K562 (cell line): Measurements from ENCODE around the gene RBFOX2. TPM values are rescaled to one million over a fixed set of nuclear protein-coding genes. Genes with fewer than 3 reads are reported as not detected.

ENCODE experiments used
- ATAC-seq: fragments of 200-7000 bp; cut with Tn5 transposase; 3 replicates; pipeline ENCODE4 v1.9.1; 2020; ENCODE audit warnings: moderate library complexity
- BruUV-seq: library from RNA; stranded (reverse); fragments of 400-500 nt; replicated peaks from 2 replicates; lab custom pipeline; 2021; lab: Mats Ljungman, UMichigan
- CTCF ChIA-PET: fragments of 300-600 bp; formaldehyde crosslinking; extraction: SDS; loops from one replicate; lab custom pipeline; 2021; ENCODE audit warnings: low intra/inter-chr PET ratio; lab: Yijun Ruan, JAX
- POLR2A ChIA-PET: fragments of 300-600, 350-650 bp; sonication (Branson Sonifier 250); formaldehyde crosslinking; extraction: SDS; loops from one replicate; lab custom pipeline; 2021; ENCODE audit warnings: antibody characterized with exemption, inconsistent platforms; lab: Yijun Ruan, JAX
- DNase-seq, 4 experiments: peaks; one replicate each; pipeline versions ENCODE4 v3.0.0 to v3.0.0-alpha.2; 2011 to 2018; ENCODE audit warnings: low spot score in 3 of 4, mixed read lengths in 3 of 4; ENCODE audit errors: extremely low read depth in 1 of 4
- FAIRE-seq: peaks from 2 replicates; lab custom pipeline; 2011; peaks lifted over from hg19 to GRCh38; lab: Jason Lieb, UNC
- H2AFZ ChIP-seq: 2 replicates; pipeline ENCODE4 v1.6.0; 2011; ENCODE audit warnings: low read depth, low read length, control low read depth, inconsistent platforms
- H3K27ac ChIP-seq: fragments of 200-600 bp; 3 replicates; pipeline ENCODE4 v1.8.0; 2011; ENCODE audit warnings: low read depth, mild to moderate bottlenecking, control low read depth, inconsistent platforms, low read length, moderate library complexity, mixed read lengths; ENCODE audit errors: extremely low read depth
- H3K27me3 ChIP-seq, 2 experiments: fragments of 300-600 bp in 1 of 2; 2 replicates in 1 of 2; 3 replicates in 1 of 2; pipeline versions ENCODE4 v1.6.0 to v1.8.0; 2011; ENCODE audit warnings: inconsistent platforms in 2 of 2, low read length in 2 of 2, mild to moderate bottlenecking in 1 of 2, mixed read lengths in 1 of 2, moderate library complexity in 1 of 2; ENCODE audit not compliant: control insufficient read depth in 2 of 2, insufficient read depth in 2 of 2
- H3K36me3 ChIP-seq: fragments of 300-600 bp; 3 replicates; pipeline ENCODE4 v1.8.0; 2011; ENCODE audit warnings: mild to moderate bottlenecking, low read length, inconsistent platforms; ENCODE audit not compliant: control insufficient read depth, insufficient read depth
- H3K4me1 ChIP-seq, 2 experiments: fragments of 200-600 bp in 1 of 2; replicated peaks in 1 of 2; 2 replicates in 1 of 2; 3 replicates in 1 of 2; pipeline versions ENCODE4 v1.5.1 to v1.8.0; 2011; ENCODE audit warnings: inconsistent platforms in 2 of 2, low read length in 2 of 2, mild to moderate bottlenecking in 1 of 2, mixed read lengths in 1 of 2, moderate library complexity in 1 of 2; ENCODE audit not compliant: control insufficient read depth in 2 of 2, insufficient read depth in 2 of 2
- H3K4me2 ChIP-seq: 2 replicates; pipeline ENCODE4 v1.6.1; 2011; ENCODE audit warnings: low read length, control low read depth, inconsistent platforms, mixed read lengths; ENCODE audit not compliant: insufficient read depth
- H3K4me3 ChIP-seq: fragments of 200-600 bp; sonication (generic), shearing (Covaris generic); 2 replicates; pipeline ENCODE4 v1.5.1; 2016; ENCODE audit warnings: control low read depth, inconsistent platforms
- H3K79me2 ChIP-seq: fragments of 200-600 bp; 3 replicates; pipeline ENCODE4 v1.8.0; 2011; ENCODE audit warnings: low read length, inconsistent platforms; ENCODE audit not compliant: control insufficient read depth, insufficient read depth
- H3K9ac ChIP-seq, 2 experiments: 2 replicates each; pipeline versions ENCODE4 v1.6.0 to v1.6.1; 2011; ENCODE audit warnings: low read depth in 2 of 2, low read length in 2 of 2, control low read depth in 1 of 2, inconsistent platforms in 1 of 2, mild to moderate bottlenecking in 1 of 2, mixed read lengths in 1 of 2; ENCODE audit not compliant: insufficient read depth in 1 of 2
- H3K9me1 ChIP-seq: one replicate; pipeline ENCODE4 v1.6.0; 2011; ENCODE audit warnings: inconsistent platforms, mild to moderate bottlenecking, low read length, moderate library complexity; ENCODE audit not compliant: control insufficient read depth, insufficient read depth
- H3K9me3 ChIP-seq: replicated peaks from 2 replicates; pipeline ENCODE4 v1.5.1; 2011; ENCODE audit warnings: low read depth, low read length, inconsistent platforms; ENCODE audit not compliant: control insufficient read depth, insufficient read depth
- H4K20me1 ChIP-seq: replicated peaks from 2 replicates; pipeline ENCODE4 v1.6.1; 2011; ENCODE audit warnings: low read length, inconsistent platforms, mixed read lengths; ENCODE audit not compliant: control insufficient read depth, insufficient read depth
- CBFB ChIP-seq: sonication (generic); formaldehyde crosslinking; IDR thresholded peaks from 2 replicates; pipeline ENCODE4 v1.4.0; 2020; ENCODE audit warnings: mild to moderate bottlenecking, missing genetic modification reagents
- CC2D1A ChIP-seq: fragments of 450-650 bp; IDR thresholded peaks from 2 replicates; pipeline ENCODE4 v1.6.1; 2017; ENCODE audit warnings: mild to moderate bottlenecking
- HDAC2 ChIP-seq: fragments of 450-650 bp; IDR thresholded peaks from 2 replicates; pipeline ENCODE4 v1.6.1; 2016; ENCODE audit warnings: mild to moderate bottlenecking
- HMGN3 ChIP-seq: IDR thresholded peaks from 2 replicates; pipeline ENCODE4 v1.6.1; 2011; ENCODE audit warnings: borderline replicate concordance, low read depth, mild to moderate bottlenecking, mixed read lengths, low read length; ENCODE audit not compliant: insufficient read length; ENCODE audit errors: extremely low read depth
- HSF4 ChIP-seq: fragments of 250-450 bp; sonication (Bioruptor Pico); IDR thresholded peaks from 2 replicates; pipeline ENCODE4 v2.1.2; 2022; ENCODE audit warnings: mild to moderate bottlenecking, moderate library complexity, borderline replicate concordance
- KDM1A ChIP-seq, 2 experiments: fragments of 450-650 bp; IDR thresholded peaks; 2 replicates each; pipeline ENCODE4 v1.6.1; 2016; ENCODE audit warnings: mild to moderate bottlenecking in 2 of 2
- MAX ChIP-seq: sonication (generic); formaldehyde crosslinking; IDR thresholded peaks from 2 replicates; pipeline ENCODE4 v1.9.0; 2022; ENCODE audit warnings: mild to moderate bottlenecking, missing genetic modification reagents
- MCM5 ChIP-seq: fragments of 450-650 bp; IDR thresholded peaks from 2 replicates; pipeline ENCODE4 v1.6.1; 2016; ENCODE audit warnings: low read depth
- MTA3 ChIP-seq: fragments of 450-650 bp; formaldehyde crosslinking; IDR thresholded peaks from 2 replicates; pipeline ENCODE4 v1.6.1; 2017; ENCODE audit warnings: mild to moderate bottlenecking, borderline replicate concordance
- NR2C2 ChIP-seq, 2 experiments: fragments of 200-800 bp in 1 of 2; sonication (Bioruptor generic) in 1 of 2; sonication (generic) in 1 of 2; formaldehyde crosslinking in 1 of 2; IDR thresholded peaks; 2 replicates each; pipeline versions ENCODE4 v1.6.1 to v1.8.0; 2016 to 2022; ENCODE audit warnings: mild to moderate bottlenecking in 1 of 2, missing compliant biosample characterization in 1 of 2, missing genetic modification characterization in 1 of 2, missing genetic modification reagents in 1 of 2
- PHB ChIP-seq: fragments of 250-450 bp; sonication (Bioruptor Pico); IDR thresholded peaks from 2 replicates; pipeline ENCODE4 v1.5.0; 2021
- RBM15 ChIP-seq: fragments of 200-400 bp; formaldehyde crosslinking; IDR thresholded peaks from 2 replicates; pipeline ENCODE4 v1.6.1; 2018; ENCODE audit warnings: mild to moderate bottlenecking, low read length, moderate library complexity; ENCODE audit not compliant: insufficient read depth
- SAFB ChIP-seq: fragments of 200-400 bp; formaldehyde crosslinking; IDR thresholded peaks from 2 replicates; pipeline ENCODE4 v1.6.1; 2017; ENCODE audit warnings: low read depth, low read length, borderline replicate concordance
- TAF15 ChIP-seq: fragments of 200-400 bp; formaldehyde crosslinking; IDR thresholded peaks from 2 replicates; pipeline ENCODE4 v1.6.1; 2017; ENCODE audit warnings: mild to moderate bottlenecking, low read depth, low read length, moderate library complexity
- ZBTB2 ChIP-seq: fragments of 450-650 bp; IDR thresholded peaks from 2 replicates; pipeline ENCODE4 v1.6.1; 2016; ENCODE audit warnings: antibody characterized with exemption
- ZBTB5 ChIP-seq: fragments of 450-650 bp; IDR thresholded peaks from 2 replicates; pipeline ENCODE4 v1.6.1; 2017; ENCODE audit warnings: antibody characterized with exemption
- ZNF232 ChIP-seq: sonication (generic); formaldehyde crosslinking; IDR thresholded peaks from 2 replicates; pipeline ENCODE4 v1.8.0; 2022; ENCODE audit warnings: mild to moderate bottlenecking, missing genetic modification reagents
- ZNF3 ChIP-seq: fragments of 250-450 bp; sonication (Bioruptor Pico); IDR thresholded peaks from 2 replicates; pipeline ENCODE4 v1.5.0; 2021; ENCODE audit warnings: mild to moderate bottlenecking, moderate library complexity
- ZNF354B ChIP-seq: fragments of 250-450 bp; sonication (Bioruptor Pico); IDR thresholded peaks from 2 replicates; pipeline ENCODE4 v1.4.0; 2020
- ZNF76 ChIP-seq: fragments of 250-450 bp; sonication (Bioruptor Pico); IDR thresholded peaks from 2 replicates; pipeline ENCODE4 v1.4.0; 2020; ENCODE audit warnings: mild to moderate bottlenecking, moderate library complexity, borderline replicate concordance
- WGBS: fragments of 100-300 bp; shearing (Covaris generic); methylation state at CpG from one replicate; pipeline ENCODE4 v1.1.6; 2016; ENCODE audit warnings: low coverage, mixed read lengths; ENCODE audit not compliant: insufficient coverage; ENCODE audit errors: missing lambda C conversion rate; 5-methylcytosine and 5-hydroxymethylcytosine counted together
- in situ Hi-C: fragments of 300-500 bp; cut with MboI; formaldehyde crosslinking; loops from 4 replicates; pipeline ENCODE4 v1.15.0; 2018; ENCODE audit warnings: inconsistent platforms, mixed read lengths
- intact Hi-C: fragments of 100-400 bp; cut with micrococcal nuclease; formaldehyde crosslinking; loops from 2 replicates; pipeline ENCODE4 v1.14.2; 2022
- polyA plus RNA-seq, 8 experiments: library from polyadenylated mRNA; depleted of rRNA in 4 of 8; stranded (reverse) in 5 of 8; unstranded in 3 of 8; fragments of >200 nt; fragmentation: Nextera tagmentation in 2 of 8; fragmentation: Illumina TruSeq in 1 of 8; extraction: Ambion mirVana in 2 of 8; extraction: Trizol in 1 of 8; gene quantifications; 2 replicates each; pipeline versions ENCODE4 v1.2.1 to v1.2.3, GENCODE V29; 2011 to 2014; ENCODE audit warnings: inconsistent platforms in 1 of 8, missing spikeins in 1 of 8
- total RNA-seq, 7 experiments: library from RNA; depleted of rRNA in 6 of 7; stranded (reverse); fragments of >200 nt in 6 of 7; fragmentation: Illumina TruSeq in 2 of 7; extraction: Trizol in 2 of 7; gene quantifications; 2 replicates each; pipeline versions ENCODE4 v1.2.1 to v1.2.3, GENCODE V29; 2011 to 2021; ENCODE audit warnings: low replicate concordance in 1 of 7

RBFOX2 gene
- total and polyA plus RNA-seq, 9 of the 15 experiments (the other 6 are each of a cell fraction or from before 2014, with no cell fraction given) = 5.8 to 24.8 (median 14.2) TPM

GRCh38 chr22:35735542-35735941, 293.1 kb downstream of the RBFOX2 start:
- H3K9me3 ChIP-seq = no peaks in the 10 kb centered on the region
- H3K9ac ChIP-seq = no peak overlapping the region
- no TSS peak for BruUV-seq
- peaks cover 0 to 1% of the 10 kb centered on the region in 2 experiments; a peak in 1 of 5 replicates for H3K4me1 ChIP-seq
- no peak for ATAC-seq
- H3K4me3 ChIP-seq = no peak overlapping the region
- H3K79me2 ChIP-seq = no peaks in the 10 kb centered on the region
- 20% methylated on average over 1 of the region's 1 CpG for WGBS
- no peak overlapping the region for H3K4me2 ChIP-seq
- no peak overlapping the region for H2AFZ ChIP-seq
- in situ Hi-C loops = no loop called here
- TF ChIP-seq PHB = no peak
- TF ChIP-seq ZNF3 (CRISPR knock-in tag) = no peak
- no peak for TF ChIP-seq MCM5
- TF ChIP-seq HSF4 (CRISPR knock-in tag) = no peak
- no peak for TF ChIP-seq ZBTB2
- TF ChIP-seq MTA3 = no peak
- TF ChIP-seq CC2D1A = no peak
- TF ChIP-seq ZNF354B (CRISPR knock-in tag) = no peak
- no peak for TF ChIP-seq HDAC2
- no peak for TF ChIP-seq CBFB (CRISPR knock-in tag)
- TF ChIP-seq ZNF76 (CRISPR knock-in tag) = no peak
- TF ChIP-seq TAF15 = no peak
- no peak for TF ChIP-seq ZNF232
- TF ChIP-seq RBM15 = no peak
- no peak for TF ChIP-seq HMGN3
- no peak for TF ChIP-seq MAX (CRISPR knock-in tag)
- no peak for TF ChIP-seq KDM1A (IDR thresholded peaks at IDR 0.05)
- no peak for TF ChIP-seq ZBTB5
- no peak for TF ChIP-seq SAFB
- TF ChIP-seq NR2C2 (CRISPR knock-in tag; IDR thresholded peaks at IDR 0.05) = no peak
- no peak for TF ChIP-seq NR2C2 (tag; IDR thresholded peaks at IDR 0.05)
- TF ChIP-seq, all 486 proteins: peak for 0
- intact Hi-C loops = no loop called here
- FAIRE-seq (no peak), DNase-seq (no peak)
- Histone ChIP-seq H3K36me3 (no peaks in the 10 kb centered on the region), H3K9me1 (peaks cover 3% of the 10 kb centered on the region), H3K27me3 (peaks cover 10 to 18% of the 10 kb centered on the region in 2 experiments; a peak in 4 of 5 replicates), H4K20me1 (no peaks in the 10 kb centered on the region), H3K27ac (no peak overlapping the region)
- POLR2A ChIA-PET = no interaction called here
- CTCF ChIA-PET = no interaction called here
